GM19452 (cell line): ENCODE data around the gene RER1.

Experiments used
- ATAC-seq: cut with Tn5 transposase; IDR thresholded peaks from one replicate; pipeline ENCODE4 v1.9.1; 2021; ENCODE audit not compliant: unreplicated experiment

RER1 gene, protein sequence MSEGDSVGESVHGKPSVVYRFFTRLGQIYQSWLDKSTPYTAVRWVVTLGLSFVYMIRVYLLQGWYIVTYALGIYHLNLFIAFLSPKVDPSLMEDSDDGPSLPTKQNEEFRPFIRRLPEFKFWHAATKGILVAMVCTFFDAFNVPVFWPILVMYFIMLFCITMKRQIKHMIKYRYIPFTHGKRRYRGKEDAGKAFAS

DNA sequence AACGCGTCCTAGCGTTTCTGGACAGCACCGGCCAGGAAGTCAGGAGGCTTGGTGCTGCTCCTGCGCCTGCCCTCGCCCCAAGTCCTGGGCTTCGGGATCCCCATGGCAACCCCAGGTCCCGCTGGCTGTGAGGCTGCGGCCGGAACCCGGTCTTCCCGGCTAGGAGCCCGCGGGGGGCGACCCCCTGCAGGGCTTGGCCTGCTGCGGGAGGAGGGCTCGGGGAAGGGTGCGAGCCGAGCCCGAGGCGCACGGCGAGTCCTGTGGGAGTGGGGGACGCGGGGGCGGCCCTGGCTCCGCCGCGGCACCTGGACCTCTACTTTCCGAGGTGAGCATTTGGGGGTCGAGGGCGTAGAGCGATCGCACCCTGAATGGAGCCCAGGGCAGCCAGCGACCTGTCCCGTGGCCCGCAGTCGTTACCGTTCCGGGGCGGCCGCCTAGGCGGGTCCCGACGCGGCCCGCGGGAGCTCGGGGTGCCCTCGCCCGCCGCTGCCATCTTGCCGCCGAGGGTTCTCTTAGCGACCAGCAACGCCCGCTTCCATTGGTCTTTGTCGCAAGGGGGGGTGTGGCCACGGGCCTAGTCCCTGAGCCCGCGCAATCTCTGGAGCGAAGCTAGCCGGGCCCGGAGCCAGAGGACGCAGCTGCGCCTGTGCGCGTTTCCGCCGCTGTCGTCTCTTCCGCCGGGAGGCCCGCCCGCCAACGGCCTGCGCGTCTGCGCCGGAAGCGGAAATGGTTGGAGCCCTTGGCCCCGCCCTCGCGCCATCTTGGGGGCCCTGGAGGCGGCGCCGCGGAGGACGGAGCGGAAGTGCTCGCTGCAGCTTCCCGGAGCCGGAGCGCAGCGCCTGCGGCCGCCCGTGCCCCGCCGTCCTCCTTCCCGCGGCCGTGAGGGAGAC is at the start of gene RER1, which contains the start of gene MORN1:
RER1 (plus strand) TSS at position 801 of the 890 bp plus-strand sequence. CDS start 3,950 bp downstream, outside the sequence.
MORN1 (minus strand) TSS at position 514 of the 890 bp plus-strand sequence; CDS start at position 493, 21 bp downstream.
- peak; percentile 83 for ATAC-seq

DNA sequence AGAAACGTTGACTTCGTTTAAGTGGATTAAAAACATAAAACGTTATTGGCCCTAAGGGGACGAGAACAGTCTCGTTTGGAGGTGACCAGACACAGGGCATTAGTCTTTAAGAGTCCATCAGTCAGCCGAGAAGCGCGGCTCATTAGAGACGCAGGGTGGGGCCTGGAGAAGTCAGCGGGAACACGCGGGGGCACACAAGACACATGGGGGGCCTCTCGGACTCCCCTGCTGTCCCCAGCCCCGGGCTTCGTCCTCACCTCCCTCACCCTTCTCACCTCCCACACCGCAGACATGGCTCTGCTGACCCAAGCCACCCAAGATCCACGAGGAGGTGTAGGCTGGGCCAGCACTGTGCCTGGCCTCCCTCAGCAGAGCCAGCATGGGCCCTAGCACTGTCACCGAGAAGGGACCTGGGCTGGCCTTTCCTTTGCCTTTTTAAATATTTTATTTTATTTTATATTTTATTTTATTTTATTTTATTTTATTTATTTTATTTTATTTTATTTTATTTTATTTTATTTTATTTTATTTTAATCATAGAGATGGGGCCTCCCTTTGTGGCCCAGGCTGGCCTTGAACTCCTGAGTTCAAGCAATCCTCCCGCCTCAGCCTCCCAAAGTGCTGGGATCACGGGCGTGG is 49.1 kb upstream of the RER1 start:
- no peak for ATAC-seq

DNA sequence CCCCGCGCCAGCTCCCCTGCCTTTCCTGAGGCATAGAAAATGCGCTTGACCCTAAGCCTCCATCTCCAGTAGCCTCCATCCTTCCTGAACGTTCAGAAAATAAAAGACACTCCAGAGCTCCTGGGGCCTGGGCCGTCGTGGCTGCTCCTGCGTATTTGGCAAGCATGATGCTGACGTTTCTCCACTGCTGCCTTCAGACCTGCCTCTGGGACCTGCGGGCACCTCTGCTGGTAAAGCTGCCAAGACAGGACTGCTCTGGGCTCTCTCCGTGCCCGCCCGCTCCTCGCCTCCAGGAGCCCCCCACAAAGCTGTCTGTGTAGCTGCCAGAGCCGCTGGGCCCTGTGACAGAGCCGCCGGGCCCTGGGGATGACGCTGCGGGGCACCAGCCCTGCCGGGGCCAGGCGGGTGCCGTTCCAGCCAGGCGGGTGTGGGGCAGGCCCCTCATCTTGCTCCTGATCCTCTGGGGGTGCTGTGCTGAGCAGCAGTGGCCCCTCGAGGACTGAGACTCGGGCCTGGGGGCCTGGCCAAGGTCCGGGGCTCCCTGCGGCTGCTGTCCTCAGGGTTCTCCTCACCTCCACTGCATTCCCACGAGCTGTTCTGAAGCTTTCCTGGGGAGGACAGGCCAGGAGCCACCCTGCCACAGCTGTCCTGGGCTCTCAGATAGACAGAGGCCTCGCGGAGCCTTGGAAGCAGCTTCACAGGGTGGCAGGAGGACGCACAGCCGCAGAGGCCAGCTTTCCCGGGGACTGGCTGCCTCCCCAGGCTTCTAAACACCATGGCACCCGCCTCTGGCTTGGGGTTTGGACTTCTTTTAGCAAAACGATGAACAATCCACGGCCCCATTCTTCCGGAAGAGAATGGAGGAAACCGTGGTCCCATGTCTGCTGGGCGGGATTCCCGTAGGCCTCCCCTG is 48.4 kb upstream of the RER1 start:
- ATAC-seq, result no peak

DNA sequence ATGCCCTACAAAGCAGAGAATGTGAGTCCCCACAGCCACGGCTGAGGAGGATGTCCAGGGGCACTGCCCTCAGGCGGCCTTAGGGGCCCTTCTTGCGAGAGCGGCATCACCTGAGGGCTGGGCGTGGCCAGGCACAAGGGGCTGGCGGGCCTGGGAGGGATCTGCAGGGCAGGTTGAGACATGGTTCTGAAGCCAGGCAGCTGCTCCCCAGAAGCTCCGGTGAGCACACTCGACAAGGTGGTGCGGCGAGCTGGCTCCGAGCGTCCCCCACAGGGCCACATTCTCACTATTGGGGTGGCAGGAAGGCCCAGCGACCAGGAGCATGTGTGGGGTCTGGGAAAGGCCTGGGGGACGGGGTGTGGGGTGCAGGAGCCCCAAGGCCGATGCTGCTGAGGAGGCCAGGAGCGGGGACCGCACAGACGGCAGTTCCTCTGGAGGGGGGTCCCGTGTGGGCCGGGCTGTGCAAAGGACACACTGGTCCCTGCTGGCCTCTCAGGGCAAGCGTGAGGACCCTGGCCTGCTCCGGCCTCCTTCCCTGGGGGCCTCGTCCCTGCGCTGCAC is 47.4 kb upstream of the RER1 start:
- no peak for ATAC-seq

DNA sequence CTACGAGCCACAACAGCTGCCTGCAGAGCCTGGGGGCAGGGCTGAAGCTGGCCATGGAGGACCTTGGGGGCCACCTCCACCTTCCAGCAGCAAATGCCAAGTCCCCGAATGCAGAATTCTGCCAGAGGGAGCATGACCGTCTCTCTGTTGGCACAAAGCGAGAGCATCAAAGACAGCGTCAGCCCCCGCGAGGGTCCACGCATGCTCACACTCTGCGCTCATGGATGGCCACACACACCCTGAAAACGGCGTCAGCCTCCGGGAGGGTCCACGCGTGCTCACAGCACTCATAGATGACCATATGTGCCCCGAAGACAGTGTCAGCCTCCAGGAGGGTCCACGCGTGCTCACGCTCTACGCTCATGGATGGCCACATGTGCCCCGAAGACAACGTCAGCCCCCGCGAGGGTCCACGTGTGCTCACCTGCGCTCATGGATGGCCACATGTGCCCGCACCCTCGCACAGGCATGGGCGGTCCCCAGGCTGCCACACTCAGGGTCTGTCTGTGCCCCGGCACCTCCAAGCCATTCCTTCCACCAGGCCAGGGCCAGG is 46.8 kb upstream of the RER1 start:
- ATAC-seq, result no peak

- ATAC-seq, result no peak
Observed at GRCh38 chr1:2345297-2346075, 46.2 kb upstream of the RER1 start.

DNA sequence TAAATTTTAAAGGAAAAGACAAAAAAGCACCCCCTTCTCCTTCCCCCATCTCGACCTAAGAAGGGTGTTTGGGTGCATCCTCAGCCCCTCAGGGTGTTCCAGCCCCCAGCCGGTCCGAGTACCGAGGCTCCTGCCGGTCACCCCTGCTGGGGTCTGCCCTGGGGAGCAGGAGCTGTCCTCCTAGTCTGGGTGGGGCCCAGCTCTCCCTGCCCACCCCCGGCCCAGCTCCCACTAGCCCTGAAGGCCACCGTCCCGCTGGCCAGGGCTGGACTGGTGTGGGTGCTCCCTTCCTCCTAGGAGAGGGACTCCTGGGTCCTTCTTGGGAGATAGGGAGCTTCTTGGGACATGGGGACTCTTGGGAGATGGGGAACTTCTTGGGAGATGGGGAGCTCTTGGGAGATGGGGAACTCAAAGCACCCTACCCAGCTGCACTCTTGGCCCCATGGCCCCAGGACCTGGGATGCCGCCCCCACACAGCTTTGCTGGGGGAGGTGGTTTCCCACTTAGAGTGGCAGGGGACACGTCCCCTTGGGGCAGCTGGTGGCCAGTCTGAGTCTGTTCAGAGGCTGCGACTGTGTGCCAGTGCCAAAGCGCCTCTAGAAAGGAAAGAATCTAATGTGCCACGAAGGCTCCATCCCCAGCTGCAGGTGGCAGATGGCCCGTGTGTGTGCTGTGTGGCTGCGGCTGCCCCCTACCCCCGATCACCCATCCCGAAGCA is 44.8 kb upstream of the RER1 start:
- no peak for ATAC-seq

GRCh38 chr1:2347409-2347785 is 44.2 kb upstream of the RER1 start:
- ATAC-seq, result no peak

DNA sequence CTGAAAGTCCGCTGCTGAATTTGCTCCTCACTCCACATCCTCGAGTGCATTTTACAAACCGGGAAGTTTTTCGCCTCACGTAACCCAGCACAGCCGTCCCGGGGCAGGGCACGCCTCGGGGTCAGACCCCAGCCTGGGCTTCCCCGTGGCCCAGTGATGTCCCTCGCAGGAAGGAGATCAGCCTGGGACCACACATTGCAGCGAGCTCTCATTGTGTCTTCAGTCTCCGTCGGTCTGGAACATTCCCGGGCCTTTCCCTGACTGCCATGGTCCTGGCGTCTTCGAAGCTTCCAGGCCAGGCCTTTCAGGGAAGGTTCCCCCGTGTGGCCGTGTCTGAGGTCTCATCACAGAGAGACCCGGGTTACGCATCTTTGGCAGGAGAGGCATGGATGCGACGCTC is 43.7 kb upstream of the RER1 start:
- ATAC-seq, result no peak

DNA sequence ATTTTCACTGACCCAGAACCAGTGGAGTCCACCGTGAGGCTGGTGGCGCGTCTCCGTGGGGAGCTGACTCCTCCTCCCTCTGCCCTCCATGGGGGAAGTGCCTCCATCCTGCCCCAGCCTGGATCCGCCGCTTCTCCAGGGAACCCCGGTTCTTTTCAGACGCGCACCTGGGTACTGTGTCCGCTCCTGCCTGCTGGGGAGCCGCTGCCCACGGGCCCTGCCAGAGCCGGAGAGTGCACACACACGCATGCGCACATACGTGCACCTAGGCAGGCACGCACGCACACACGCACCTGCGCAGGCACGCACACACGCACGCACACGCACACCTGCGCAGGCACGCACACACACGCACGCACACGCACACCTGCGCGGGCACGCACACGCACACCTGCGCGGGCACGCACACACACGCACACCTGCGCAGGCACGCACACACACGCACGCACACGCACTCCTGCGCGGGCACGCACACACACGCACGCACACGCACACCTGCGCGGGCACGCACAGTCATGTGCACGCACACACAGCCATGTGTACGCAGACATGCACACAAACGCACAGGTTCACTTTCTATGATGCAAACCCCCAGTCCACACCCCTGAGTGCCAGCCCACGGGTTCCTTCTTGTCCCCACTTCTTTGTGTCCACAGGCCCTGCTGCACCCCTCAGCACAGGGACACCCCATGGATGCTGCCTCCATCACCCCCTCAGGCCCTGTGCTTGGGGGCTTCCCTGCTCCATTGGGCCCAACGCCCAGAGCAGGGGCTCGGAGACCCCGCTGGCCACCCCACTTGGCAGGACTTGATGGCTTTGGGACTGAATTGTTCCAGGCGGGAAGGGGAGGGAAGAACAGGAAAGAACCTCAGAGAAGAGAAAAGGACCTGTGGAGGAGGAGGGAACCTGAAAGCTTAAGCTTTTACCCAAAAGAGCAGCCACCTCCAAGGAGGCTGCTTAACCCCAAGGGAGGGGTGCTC is 43.0 kb upstream of the RER1 start:
- no peak for ATAC-seq

DNA sequence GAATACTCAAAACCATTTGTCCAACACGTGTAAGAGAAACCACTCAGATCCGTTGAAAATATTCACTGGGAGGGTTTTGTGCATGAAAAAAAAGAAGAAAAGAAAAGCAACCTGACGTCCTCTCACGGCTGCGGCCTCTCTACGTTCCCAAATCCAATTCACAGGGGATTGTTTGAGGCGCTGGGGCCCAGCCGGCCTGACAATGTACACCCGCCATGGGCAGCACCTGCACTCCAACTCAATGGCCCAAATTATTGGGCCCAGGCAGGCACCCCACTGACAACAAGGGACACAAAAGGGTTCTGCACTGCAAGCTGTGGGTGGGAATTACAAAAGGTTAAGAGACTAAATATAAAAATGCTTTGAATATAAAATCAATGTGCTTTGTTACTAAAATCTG is 41.8 kb upstream of the RER1 start:
- no peak for ATAC-seq

DNA sequence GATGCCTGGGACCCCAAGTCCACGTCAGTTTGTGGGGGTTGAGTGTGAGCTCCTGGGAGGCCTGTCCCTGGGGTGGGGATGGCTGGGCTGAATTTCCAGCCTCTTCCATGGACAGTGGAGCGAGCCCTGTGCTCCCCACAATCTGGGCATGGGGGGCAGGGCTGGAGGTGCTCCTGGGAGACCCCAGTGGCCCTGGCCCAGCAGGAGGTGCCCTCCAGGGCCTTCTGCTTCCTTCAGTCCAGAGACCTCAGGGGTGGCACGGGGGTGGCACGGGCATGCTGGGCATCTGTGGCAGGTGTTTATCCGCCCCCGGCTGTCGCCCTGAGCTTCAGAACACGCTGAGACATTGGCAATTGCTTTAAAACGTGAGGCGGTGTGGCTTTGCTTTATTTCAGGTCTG is 41.1 kb upstream of the RER1 start:
- no peak for ATAC-seq

GRCh38 chr1:2350911-2351655 is 40.6 kb upstream of the RER1 start:
- no peak for ATAC-seq

DNA sequence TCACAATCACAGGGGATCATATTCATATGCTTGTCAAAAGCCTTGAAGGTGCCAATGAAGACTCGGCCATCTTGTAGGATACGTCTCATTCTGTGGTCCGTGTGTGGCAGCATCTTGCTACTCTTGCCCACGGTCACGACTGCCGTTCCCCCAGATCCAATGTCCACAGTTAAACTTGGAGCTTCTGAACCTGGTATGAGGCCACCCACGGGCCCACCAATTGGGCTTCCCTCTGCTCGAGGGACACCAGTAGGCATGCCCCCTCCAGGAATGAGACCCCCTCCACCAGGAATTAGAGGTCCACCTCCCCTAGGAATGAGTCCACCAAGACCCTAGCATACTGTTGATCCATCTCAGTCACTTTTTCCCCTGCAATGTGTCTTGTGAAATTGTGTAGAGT is 39.9 kb upstream of the RER1 start:
- no peak for ATAC-seq

DNA sequence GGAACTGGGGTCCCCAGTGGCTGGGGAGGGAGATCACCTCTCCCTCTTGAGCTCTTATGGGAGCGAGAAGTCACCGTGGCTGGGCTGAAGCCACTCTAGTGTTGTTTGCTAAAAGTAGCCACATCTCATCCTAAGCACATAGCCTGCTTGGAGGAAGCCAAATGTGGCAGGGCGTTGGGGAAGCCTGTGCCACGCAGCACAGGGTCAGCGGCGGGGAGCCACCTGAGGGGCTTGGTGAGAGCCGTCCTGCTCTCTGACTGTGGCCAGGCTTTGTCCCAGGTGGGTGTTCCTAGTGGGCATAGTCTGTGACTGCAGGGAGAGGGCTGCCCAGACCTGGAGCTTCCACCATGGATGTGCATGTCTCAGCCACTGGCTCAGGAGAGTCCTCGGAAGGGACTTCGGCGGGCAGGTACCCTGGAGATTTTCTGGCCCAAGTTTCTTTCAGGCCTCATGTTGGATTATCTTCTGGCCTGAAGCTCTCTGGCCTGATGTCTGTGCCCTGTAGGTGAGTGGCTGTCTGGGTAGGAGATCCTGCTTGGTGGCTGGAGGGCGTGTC is 39.2 kb upstream of the RER1 start:
- ATAC-seq, result no peak

DNA sequence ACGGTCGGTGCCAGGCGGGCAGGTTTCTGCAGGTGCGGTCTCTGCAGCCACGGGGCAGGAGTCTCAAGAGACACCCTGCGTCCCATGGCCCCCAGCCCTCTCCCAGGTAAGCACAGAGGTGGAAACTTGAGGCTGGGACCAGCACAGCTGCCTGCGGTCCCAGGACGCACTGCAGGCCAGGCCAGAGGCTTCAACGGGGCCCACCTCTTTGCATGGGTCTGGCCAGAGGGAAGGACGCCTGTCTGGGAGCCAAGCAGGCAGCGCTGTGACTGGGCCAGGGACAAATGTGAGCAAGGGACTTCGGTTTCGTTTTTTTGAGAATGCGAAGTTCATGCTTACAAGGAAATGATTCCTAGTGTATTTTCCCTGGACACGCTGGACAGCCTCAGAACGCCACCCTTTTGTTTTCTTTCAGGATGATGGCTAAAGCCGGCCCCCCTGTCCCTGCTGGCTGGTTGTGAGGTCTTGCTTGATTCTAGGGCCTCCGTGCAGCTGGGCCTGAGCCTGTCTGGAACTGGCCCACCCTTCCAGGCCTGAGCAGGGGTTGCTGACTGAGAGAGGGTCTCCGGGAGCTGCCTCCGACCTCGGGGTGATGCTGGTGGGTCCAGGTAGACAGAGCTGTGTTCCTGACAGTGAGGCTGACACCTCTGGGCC is 38.6 kb upstream of the RER1 start:
- ATAC-seq, result no peak
